Measurements from ENCODE around the gene PSMC3IP. TPM values are rescaled to one million over a fixed set of nuclear protein-coding genes. Genes with fewer than 3 reads are reported as not detected.

PSMC3IP gene
- total RNA-seq, 2 experiments from 2014 or later: 27.0 to 28.9 TPM

DNA sequence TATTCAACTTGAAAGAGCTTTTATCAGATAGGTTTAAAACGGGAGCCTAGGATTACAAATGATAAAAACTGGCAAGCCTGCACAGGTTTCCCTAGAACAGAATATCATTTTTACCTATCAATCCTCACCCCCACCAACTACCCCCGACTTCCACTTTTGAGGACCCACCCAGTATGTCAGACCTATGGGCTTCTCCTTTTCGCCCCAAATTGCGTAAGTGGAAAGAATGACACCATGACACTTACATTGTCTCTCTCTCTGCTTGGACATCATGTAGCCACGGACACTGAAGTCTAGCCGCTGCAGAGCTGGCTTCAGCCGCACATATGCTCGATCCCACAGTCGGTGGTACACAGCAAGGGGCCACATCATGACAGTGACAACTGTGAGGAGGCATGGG, 7.4 kb upstream of the PSMC3IP start:
- CTCF ChIA-PET: interaction anchor here (1.0 kb wide), 1 partner anchor 162 kb away, joined by 3 read pairs; no protein-coding TSS in a partner anchor
- Mint-ChIP-seq H3K27me3 (no peaks in the 10 kb centered on the region), H3K9me3 (ENCODE audit: low read depth) (no peaks in the 10 kb centered on the region), H3K4me3 (no peak overlapping the region), H3K36me3 (ENCODE audit: low read depth) (peaks cover 44% of the 10 kb centered on the region), H3K4me1 (peaks cover 2% of the 10 kb centered on the region), H3K27ac (no peak overlapping the region)
- POLR2A ChIA-PET: no interaction called here
- ATAC-seq (no peak), DNase-seq (no peak)
- intact Hi-C loops (cut with DNase I, micrococcal nuclease): no loop called here

DNA sequence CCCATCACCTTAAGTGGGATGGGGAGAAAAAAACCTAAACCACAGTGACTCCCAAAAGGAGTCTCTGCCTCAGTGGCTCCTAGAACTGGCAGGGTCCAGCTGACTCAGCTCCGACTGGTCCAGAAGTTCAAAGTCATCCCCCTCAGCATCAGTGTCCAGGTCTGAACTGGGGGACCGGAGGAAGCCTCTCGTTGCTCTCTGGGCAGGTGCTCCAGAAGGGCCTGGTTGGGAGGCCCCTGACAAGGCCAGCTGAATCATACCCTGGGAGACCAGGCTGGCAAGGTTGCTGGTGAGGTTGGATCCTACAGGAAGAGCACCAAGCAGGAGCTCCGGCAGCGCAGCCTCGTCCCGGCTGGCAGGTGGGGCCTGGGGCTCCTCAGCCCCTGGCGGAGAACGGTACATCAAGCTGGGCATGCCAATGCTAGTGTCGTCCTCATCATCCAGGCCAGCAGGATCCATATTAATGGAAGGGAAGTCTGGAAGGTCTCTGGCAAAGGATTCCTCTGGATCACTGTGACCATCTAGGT, 4.3 kb upstream of the PSMC3IP start:
- Mint-ChIP-seq H3K9me3 (ENCODE audit: low read depth) (no peaks in the 10 kb centered on the region), H3K36me3 (ENCODE audit: low read depth) (peaks cover 42% of the 10 kb centered on the region), H3K27ac (no peak overlapping the region), H3K27me3 (no peaks in the 10 kb centered on the region), H3K4me1 (peaks cover 13% of the 10 kb centered on the region), H3K4me3 (no peak overlapping the region)
- ATAC-seq (no peak), DNase-seq (no peak)
- POLR2A ChIA-PET: no interaction called here
- CTCF ChIA-PET: no interaction called here
- intact Hi-C loops (cut with DNase I, micrococcal nuclease): no loop called here

GRCh38 chr17:42579794-42580551, 2.4 kb upstream of the PSMC3IP start:
- no peak for DNase-seq
- intact Hi-C loops (cut with DNase I, micrococcal nuclease): loop anchor here in 1 of 2 experiments (2.0 to 5.0 kb wide), 2 partner anchors 99 to 242 kb away; partner anchors contain the start of gene BECN1

GRCh38 chr17:42578282-42578869, 847 bp upstream of the PSMC3IP start:
- Mint-ChIP-seq H3K27ac (peak overlapping the region; percentile 98), H3K4me1 (peaks cover 27% of the 10 kb centered on the region), H3K36me3 (ENCODE audit: low read depth) (peaks cover 57% of the 10 kb centered on the region), H3K4me3 (peak overlapping the region; percentile 88), H3K27me3 (no peaks in the 10 kb centered on the region), H3K9me3 (ENCODE audit: low read depth) (no peaks in the 10 kb centered on the region)
- intact Hi-C loops (cut with DNase I, micrococcal nuclease): loop anchor here (1.0 to 5.0 kb wide), 8 partner anchors 100 to 351 kb away; partner anchors contain the start of genes BECN1 (in 2 of the 2), EZH1 (in 2 of the 2) and VPS25 (in 1 of the 2)
- ChIA-PET CTCF (interaction anchor here (0.5 to 4.7 kb wide), 63 partner anchors 10 to 905 kb away, joined by 3 to 80 read pairs (median 4); partner anchors contain the start of genes BECN1, CAVIN1, DHX8 and DNAJC7), POLR2A (interaction anchor here (0.6 to 2.5 kb wide), 12 partner anchors 10 to 605 kb away, joined by 3 to 10 read pairs (median 4); partner anchors contain the start of genes BECN1, MLX, RETREG3 and RPL27)
- ATAC-seq: peak; percentile 63
- DNase-seq: peak; percentile 87

More at GRCh38 chr17:42579794-42580551, 2.4 kb upstream of the PSMC3IP start:
- ChIA-PET POLR2A (no interaction called here), CTCF (interaction anchor here (0.5 to 4.7 kb wide), 11 partner anchors 17 to 613 kb away, joined by 3 to 80 read pairs (median 3); partner anchors contain the start of genes CNP, RETREG3 and TUBG1)
- no peak for ATAC-seq
- Mint-ChIP-seq H3K27me3 (no peaks in the 10 kb centered on the region), H3K27ac (peak overlapping the region; percentile 53), H3K9me3 (ENCODE audit: low read depth) (no peaks in the 10 kb centered on the region), H3K36me3 (ENCODE audit: low read depth) (peaks cover 48% of the 10 kb centered on the region), H3K4me3 (peak overlapping the region; percentile 6), H3K4me1 (peaks cover 26% of the 10 kb centered on the region)

- intact Hi-C loops (cut with DNase I, micrococcal nuclease): loop anchor here (1.0 to 5.0 kb wide), 10 partner anchors 10 to 421 kb away; partner anchors contain the start of genes COASY (in 2 of the 2), MLX (in 2 of the 2), RETREG3 (in 2 of the 2) and TUBG1 (in 2 of the 2)
- peak; percentile 12 for ATAC-seq
Observed at GRCh38 chr17:42577140-42577531, 393 bp downstream of the PSMC3IP start.

DNA sequence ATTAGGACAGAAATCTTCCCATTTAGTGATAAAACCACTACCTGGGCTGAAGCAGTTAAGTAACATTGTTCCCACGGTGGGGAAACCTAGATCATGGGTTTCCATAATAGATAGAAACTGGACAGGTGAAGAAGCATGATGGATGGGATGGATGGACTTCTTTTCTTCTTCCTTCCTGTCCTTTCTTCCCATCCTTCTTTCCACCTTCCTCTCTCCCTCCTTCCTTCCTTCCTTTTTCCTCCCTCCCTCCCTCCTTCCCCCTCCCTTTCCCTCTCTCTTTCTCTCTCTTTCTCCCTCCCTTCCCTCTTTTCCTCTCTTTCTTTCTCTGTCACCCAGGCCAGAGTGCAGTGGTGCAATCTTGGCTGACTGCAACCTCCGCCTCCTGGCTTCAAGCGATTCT, 3.1 kb downstream of the PSMC3IP start:
- intact Hi-C loops (cut with DNase I, micrococcal nuclease): no loop called here
- H3K4me3 Mint-ChIP-seq: no peak overlapping the region
- H3K9me3 Mint-ChIP-seq (ENCODE audit: low read depth): no peaks in the 10 kb centered on the region
- no peak overlapping the region for H3K27ac Mint-ChIP-seq
- ChIA-PET POLR2A (no interaction called here), CTCF (interaction anchor here (1.5 kb wide), 1 partner anchor 34 kb away, joined by 3 read pairs; the partner anchor contains the start of genes RETREG3 and TUBG1)
- H3K4me1 Mint-ChIP-seq: peaks cover 31% of the 10 kb centered on the region
- ATAC-seq: no peak
- no peaks in the 10 kb centered on the region for H3K27me3 Mint-ChIP-seq
- peaks cover 75% of the 10 kb centered on the region for H3K36me3 Mint-ChIP-seq (ENCODE audit: low read depth)
- no peak for DNase-seq

More at GRCh38 chr17:42577140-42577531, 393 bp downstream of the PSMC3IP start:
- DNase-seq: peak; percentile 40
- Mint-ChIP-seq H3K36me3 (ENCODE audit: low read depth) (peaks cover 62% of the 10 kb centered on the region), H3K27ac (peak overlapping the region; percentile 98), H3K27me3 (no peaks in the 10 kb centered on the region), H3K4me1 (peaks cover 28% of the 10 kb centered on the region), H3K9me3 (ENCODE audit: low read depth) (no peaks in the 10 kb centered on the region), H3K4me3 (peak overlapping the region; percentile 88)
- ChIA-PET POLR2A (interaction anchor here (0.6 to 2.5 kb wide), 3 partner anchors 10 to 96 kb away, joined by 3 to 8 read pairs (median 8); partner anchors contain the start of genes MLX, RETREG3 and TUBG1), CTCF (interaction anchor here (0.6 to 4.7 kb wide), 19 partner anchors 9 to 421 kb away, joined by 3 to 80 read pairs (median 7); partner anchors contain the start of genes MLX, RAMP2, RETREG3 and RPL27)

DNA sequence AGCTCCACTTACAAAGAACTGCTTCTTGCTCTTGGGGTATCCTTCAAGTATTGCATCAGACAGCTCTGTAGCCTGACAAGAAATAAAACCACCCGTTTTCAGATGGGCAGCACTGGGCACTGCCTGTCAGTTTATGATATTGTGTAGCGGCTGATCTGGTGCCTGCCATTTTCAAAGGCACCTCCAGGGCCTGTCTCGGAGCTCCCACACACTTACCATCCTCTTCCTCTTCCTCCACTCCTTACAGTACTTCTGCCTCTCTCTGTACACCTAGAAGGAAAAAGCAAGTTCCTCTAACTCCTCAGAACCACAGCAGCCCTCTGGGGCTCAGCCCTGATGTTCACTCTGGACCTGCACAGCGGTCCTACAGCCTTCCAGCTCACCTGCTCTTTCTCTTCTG, 4.4 kb downstream of the PSMC3IP start:
- no peak for ATAC-seq
- ChIA-PET CTCF (interaction anchor here (0.6 to 1.0 kb wide), 2 partner anchors 141 to 459 kb away, joined by 3 read pairs; no protein-coding TSS in a partner anchor), POLR2A (interaction anchor here (0.8 kb wide), 1 partner anchor 259 kb away, joined by 4 read pairs; no protein-coding TSS in a partner anchor)
- Mint-ChIP-seq H3K36me3 (ENCODE audit: low read depth) (peaks cover 82% of the 10 kb centered on the region), H3K4me1 (peaks cover 30% of the 10 kb centered on the region), H3K9me3 (ENCODE audit: low read depth) (no peaks in the 10 kb centered on the region), H3K27me3 (no peaks in the 10 kb centered on the region), H3K27ac (peak overlapping the region; percentile 56), H3K4me3 (no peak overlapping the region)
- no peak for DNase-seq
- intact Hi-C loops (cut with DNase I, micrococcal nuclease): no loop called here

DNA sequence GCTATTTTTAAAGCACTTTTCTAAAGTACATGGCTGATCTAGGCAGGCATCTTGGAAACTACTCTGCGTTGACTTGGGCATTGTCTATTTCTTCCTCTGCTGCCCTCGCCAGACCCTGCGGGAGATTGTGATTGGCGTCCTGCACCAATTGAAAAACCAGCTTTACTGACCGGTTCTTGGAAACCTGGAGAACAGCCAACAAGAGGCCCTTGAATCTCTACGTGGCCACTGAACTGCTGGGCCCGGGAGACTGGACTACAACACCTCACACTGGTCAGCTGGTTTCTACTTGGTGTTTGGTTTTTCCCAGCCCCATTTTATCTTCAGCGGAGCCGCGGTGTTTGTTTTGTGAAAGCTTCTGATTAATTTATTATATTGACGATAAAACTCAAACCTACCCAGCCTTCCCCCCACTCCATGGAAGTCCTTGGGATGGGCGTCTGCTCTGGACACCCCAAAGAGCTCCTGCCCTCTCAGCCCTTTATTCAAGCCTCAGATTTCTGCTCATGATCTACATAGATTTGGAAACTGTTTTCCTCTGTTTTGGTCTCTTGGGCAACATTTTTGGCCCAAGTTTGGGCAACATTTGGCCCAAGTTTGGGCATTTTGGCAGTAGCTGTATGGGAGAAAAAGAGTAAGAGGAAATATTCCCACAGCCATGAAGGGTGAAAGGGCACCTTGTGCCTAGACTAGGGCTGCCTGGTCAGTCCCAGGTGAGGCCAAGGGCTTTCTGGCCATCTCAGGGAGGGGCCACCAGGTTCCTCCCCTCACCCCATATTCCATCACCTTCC, 5.9 kb downstream of the PSMC3IP start:
- intact Hi-C loops (cut with DNase I, micrococcal nuclease): no loop called here
- no peak for DNase-seq
- ChIA-PET POLR2A (no interaction called here), CTCF (no interaction called here)
- peaks cover 77% of the 10 kb centered on the region for H3K36me3 Mint-ChIP-seq (ENCODE audit: low read depth)
- H3K4me3 Mint-ChIP-seq: no peak overlapping the region
- H3K9me3 Mint-ChIP-seq (ENCODE audit: low read depth): no peaks in the 10 kb centered on the region
- no peaks in the 10 kb centered on the region for H3K27me3 Mint-ChIP-seq
- peaks cover 33% of the 10 kb centered on the region for H3K4me1 Mint-ChIP-seq
- no peak for ATAC-seq
- no peak overlapping the region for H3K27ac Mint-ChIP-seq

DNA sequence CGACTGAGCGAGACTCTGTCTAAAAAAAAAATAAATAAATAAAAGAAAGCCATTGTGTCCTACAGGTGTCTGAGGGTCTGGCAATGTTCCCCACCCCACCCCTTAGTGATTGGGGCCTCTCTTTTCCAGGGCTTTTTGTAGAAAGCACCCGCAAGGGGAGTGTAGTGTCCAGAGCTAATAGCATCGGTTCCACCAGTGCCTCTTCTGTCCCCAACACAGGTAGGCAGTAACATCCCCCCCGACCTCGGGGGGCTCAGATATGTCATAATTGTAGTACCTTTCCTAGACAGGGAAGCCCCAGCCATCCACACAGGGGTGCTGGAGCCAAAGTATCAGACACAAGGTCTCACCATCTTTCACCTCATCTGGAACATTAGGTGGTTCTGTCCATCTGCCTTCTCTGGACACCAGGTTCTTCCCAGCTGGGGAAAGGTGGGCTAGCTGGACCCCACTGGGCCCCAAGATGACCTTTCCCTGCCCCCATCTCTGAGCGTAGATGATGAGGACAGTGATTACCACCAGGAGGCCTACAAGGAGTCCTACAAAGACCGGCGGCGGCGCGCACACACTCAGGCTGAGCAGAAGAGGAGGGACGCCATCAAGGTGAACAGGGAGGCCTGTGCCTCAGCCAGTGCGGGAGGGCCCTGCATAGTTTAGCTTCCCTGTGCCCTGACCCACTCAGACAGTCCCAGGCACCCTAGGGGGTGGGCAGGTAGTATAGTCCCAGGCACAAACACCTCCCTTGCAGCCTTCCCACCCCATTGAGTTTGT, 9.0 kb downstream of the PSMC3IP start:
- POLR2A ChIA-PET: no interaction called here
- CTCF ChIA-PET: interaction anchor here (0.5 to 4.9 kb wide), 3 partner anchors 9 to 355 kb away, joined by 3 to 29 read pairs (median 4); partner anchors contain the start of gene PSMC3IP
- Mint-ChIP-seq H3K36me3 (ENCODE audit: low read depth) (peaks cover 61% of the 10 kb centered on the region), H3K9me3 (ENCODE audit: low read depth) (no peaks in the 10 kb centered on the region), H3K4me3 (peak overlapping the region; percentile 96), H3K27me3 (no peaks in the 10 kb centered on the region), H3K27ac (peak overlapping the region; percentile 47), H3K4me1 (peaks cover 28% of the 10 kb centered on the region)
- DNase-seq (no peak), ATAC-seq (no peak)
- intact Hi-C loops (cut with DNase I, micrococcal nuclease): loop anchor here in 1 of 2 experiments (10.0 kb wide), 1 partner anchor 606 kb away; the partner anchor contains the start of gene NBR1
